ENCODE measurements around the gene PPA1.

- TF ChIP-seq POLR2A (IDR thresholded peaks at IDR 0.05), result no peak
- no peak for TF ChIP-seq CTCF (IDR thresholded peaks at IDR 0.05)
Measured at GRCh38 chr10:70256463-70256862, 23.2 kb upstream of the PPA1 start.
